AG08396 (cell line): ENCODE results near the gene MXD3.
"Not testable (repeated sequence)": the region's sequence is repeated elsewhere in the genome, so short reads cannot be mapped to it uniquely, and the experiment has no call there.

Experiments used
- DNase-seq: peaks from one replicate; pipeline ENCODE4 v3.0.0; 2012; ENCODE audit warnings: low spot score, mixed read lengths

MXD3 gene

GRCh38 chr5:177343000-177343399, 31.3 kb upstream of the MXD3 start:
- DNase-seq, result not testable (repeated sequence)

DNA sequence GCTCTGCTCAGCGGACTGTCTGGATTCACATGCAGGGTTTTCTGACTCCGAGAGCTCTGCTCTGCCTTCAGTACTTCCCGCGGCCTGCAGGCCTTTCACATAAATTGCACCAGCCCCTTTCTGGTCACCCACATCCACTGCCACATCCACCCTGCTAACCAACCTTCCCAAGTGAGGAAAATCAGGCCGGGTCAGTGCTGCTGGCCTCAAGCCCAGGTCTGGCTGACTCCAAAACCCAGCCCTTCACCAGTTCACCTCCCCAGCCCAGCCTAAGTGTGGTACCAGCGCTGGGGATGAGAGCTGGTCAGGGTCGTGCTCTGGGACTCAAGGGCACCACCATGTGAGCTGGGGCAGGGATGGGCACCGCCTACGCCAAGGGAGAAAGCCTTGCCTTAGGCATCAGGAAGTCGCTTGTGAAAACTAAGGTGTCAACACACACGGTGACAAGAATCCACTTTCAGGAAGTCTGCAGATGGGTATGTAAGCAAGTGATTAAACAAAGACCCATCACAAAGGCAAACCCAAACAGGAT, 27.5 kb upstream of the MXD3 start:
- DNase-seq, result no peak

DNA sequence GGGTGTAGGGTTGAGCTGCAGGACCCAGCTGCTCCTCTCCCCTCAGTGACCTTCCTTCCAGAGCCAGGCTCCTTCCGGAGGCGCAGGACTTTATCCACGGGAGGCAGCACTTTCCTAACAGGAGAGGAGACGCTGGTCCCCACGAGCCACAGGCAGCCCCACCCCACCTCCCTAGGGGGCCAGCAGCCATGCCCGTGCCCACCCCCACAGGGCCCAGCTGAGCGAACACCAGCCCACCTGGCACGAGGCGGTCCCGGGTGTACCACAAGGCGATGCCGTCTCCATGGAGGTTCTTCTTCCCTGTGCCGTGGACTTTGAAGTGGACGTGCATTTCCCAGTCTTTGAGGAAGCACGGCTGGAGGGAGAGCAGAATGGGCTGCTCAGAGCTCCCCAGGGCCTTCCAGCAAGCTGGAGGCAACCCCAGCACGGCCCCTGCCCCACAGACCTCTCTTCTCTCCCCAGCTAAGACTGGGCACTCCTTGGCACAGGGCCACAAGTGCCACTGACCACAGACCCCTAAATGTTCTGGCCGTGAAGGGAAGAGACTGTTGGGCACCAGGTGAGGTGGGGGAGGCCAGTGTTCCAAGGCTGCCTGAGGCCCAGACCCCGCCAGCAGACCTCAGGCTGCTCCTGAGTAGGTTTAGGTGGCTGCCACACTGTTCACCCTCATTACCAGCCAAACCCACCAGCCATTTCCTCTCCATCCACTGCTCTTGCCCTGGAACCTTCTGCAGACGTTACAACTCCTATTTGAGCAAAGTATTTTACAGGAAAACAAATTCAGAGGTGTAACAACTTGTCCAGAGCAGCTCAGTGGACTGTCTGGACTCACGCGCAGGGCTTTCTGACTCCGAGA, 26.8 kb upstream of the MXD3 start:
- DNase-seq, result no peak

DNA sequence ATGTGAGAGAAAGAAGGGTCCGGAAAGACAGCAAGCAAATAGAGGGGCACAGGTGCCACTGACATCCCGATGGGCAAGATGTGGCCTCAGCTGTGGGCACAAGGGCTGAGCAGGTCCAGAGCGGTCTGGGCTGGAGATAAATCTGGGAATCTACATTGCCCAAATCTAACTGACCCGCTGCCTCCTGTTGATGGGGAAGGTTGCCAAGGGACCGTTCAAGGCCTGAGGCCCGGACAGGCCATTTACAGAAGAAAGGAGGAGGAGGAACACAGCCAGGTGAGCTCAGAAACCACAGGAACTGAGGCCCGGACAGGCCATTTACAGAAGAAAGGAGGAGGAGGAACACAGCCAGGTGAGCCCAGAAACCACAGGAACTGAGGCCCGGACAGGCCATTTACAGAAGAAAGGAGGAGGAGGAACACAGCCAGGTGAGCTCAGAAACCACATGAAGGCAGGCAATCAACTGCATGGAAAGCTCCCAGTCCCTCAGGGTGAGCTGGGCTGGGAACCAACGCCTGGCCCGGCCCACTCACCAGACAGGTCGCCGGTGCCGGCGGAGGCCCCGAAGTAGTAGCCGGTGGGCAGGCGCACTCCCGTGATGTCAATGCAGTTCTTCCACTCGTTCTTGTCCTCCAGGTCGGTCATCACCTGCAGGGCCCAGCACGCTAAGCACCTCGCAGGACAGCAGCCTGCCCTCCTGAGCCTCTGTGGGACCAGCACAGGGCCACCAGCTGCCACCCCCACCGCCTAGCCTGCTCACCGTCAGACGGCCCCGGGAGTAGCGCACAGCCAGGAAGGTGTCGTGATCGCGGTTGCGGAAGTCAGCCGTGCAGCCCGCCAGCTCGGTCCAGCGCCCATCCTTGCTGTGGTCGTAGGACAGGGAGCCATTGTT, 25.2 kb upstream of the MXD3 start:
- no peak for DNase-seq

DNA sequence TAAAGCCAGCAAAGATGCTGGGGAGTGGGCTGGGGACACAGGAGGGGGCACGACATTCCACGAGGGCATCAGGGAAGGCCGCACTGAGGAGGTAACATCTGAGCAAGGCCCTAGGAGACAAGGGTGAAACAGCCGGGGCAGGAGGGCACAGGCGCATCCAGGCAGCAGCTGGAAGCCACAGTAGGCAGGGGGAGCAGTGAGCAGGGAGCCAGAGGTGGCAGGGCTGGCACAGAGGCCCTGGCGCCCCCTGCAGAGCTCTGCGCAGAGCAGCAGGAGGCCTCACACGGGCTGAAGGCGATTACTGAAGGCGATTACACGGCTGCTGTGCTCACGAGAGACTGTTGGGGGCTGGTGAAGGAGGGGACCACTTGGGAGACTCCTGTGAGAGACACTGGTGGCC, 24.4 kb upstream of the MXD3 start:
- peak; percentile 43 for DNase-seq

DNA sequence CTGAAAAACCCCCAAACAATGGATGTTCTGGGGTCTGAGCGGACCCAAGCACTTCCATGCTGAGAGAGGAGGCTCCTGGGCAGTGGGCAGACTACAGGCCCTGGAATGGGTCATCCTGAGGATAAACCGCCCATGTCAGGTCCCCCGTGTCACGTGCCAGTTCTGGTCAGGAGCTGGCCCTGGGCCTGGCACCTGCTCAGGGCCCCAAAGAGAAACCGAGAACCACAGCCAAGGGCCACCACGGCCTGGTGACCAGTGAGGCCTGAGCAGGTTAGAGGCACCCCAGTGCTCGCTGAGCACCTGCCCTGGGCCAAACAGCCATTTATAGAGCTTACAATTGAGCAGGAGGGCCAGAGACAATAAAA, 24.0 kb upstream of the MXD3 start:
- no peak for DNase-seq

- DNase-seq, result no peak
Measured at GRCh38 chr5:177334781-177335700, 23.3 kb upstream of the MXD3 start.

DNA sequence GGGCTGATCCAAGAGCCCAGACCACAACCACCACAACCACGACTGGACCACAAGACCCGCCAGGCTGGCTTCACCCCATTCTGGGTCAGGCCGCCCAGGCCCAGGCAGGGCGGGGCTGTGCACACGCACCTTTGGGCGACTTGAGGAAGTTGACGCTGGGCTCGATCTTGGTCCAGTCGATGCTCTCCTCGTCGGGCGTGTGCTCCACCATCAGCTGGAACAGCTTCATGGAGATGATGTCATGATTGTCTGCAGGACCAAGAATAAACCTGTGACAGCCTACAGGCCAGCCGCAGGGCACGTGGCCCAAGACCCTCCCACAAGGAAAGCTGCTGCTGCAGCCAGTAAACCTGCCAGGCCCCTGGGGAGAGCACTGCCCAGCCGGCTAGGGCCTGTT, 22.5 kb upstream of the MXD3 start:
- DNase-seq, result no peak

DNA sequence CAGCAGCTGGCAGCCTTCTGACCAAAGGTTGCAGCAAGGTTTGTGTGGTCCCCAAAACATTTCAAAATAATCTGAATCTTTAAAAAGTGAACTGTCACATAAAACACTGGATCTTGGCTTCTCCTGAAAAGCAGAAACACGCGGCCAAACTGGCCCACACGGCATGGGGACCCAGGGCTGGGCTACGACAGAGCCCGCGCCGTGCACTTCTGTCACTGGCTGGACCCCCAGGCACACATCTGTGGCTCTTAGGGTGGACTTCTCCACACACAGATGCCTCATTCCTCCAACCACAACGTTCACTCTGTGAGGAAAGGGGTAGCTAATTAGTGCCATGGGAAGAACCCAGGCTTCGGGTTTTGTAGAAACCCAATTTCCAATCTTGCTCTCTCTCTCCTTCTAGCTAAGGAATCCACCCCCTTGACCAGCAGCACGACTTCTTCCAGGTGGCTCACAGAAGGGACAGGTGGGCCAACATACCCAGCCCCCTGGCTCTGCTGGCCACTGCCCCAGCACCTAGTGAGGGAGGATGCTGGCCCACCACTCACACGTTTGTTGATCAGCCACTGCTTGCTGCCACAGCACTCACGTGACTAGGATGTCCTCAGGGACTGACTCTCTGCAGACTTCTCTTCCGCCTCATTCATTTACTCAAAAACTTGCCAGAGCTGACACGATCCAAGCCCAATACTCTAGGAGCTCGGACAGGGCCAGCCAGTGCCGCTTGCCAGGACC, 21.9 kb upstream of the MXD3 start:
- DNase-seq, result no peak

GRCh38 chr5:177332896-177333260, 21.2 kb upstream of the MXD3 start:
- DNase-seq, result no peak

GRCh38 chr5:177332031-177332895, 20.6 kb upstream of the MXD3 start:
- no peak for DNase-seq

- no peak for DNase-seq
Measured at GRCh38 chr5:177330991-177331842, 19.5 kb upstream of the MXD3 start.

- DNase-seq, result no peak
Measured at GRCh38 chr5:177329883-177330282, 18.2 kb upstream of the MXD3 start.

DNA sequence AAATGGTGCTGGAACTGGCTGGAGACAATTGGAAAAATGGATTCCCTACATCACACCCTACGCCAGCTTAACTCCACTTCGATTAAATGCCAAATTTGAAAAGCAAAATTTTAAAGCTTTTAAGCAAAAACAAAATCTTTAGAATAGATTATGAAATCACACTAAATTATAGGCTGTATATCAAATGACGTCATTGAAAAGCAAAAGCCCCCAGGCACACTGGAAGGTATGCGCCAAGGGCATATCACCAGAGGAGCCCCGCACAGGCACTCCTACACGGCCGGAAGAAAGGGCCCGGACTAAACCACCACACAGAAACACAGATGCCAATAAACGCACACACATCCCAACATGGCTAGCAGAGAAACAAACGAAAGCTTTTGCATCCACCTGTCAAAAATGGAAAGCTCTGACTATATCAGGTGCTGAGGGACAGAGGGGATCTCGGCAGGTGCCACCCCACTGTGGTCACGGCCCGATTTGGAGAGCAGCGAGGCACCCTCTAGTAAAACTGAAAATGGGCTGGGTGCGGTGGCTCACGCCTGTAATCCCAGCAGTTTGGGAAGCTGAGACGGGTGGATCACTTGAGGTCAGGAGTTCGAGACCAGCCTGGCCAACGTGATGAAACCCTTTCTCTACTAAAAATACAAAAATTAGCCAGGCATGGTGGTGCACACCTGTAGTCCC, 17.0 kb upstream of the MXD3 start:
- DNase-seq, result no peak

GRCh38 chr5:177327539-177328522, 16.1 kb upstream of the MXD3 start:
- DNase-seq, result peak; percentile 39

DNA sequence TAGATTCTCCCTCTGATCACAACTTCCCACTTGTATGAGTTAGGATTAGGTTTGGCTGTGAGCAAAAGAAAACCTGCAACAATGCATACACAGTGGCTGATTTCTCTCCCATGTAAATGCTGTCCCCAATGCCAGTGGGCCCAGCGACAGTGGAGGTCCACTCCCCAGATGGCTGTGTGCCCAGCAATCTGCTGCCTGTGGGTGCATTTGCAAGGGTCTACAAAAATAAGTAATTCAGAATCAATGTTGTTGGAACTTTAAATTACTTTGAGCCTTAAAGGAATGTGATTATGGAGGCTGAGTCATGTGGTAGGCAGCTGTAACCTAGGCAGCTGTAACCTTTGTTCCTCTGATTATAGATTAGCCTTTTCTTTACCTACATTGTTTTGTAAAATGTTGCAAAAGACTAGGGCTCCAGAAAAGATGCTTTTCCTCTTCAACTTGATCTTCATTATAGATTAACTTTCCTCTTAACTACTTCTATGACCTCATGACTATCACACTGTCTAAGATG, 14.2 kb upstream of the MXD3 start:
- no peak for DNase-seq

DNA sequence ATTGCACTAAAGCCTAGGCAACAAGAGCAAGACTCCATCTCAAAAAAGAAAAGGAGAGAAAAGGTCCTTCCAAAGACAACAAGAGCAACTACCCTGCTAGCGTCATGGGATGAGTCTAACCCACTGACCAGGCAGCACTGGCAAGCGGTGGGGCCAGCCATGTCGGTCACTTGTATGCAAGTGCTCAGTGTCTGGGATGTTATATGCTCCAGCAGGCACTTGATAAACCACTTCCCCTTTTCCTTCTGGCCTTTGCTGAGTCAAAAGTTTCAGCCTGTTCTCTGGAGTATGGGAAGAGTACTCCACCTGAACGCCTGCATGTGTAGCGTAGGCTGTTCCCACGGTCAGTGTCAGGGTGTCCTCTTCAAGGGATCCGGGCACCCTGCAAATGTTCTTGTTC, 9.2 kb upstream of the MXD3 start:
- no peak for DNase-seq
